GM11168 (cell line): Measurements from ENCODE around the gene MACC1.

Experiments used
- in situ Hi-C: fragments of 300-500 bp; cut with MboI; formaldehyde crosslinking; loops from one replicate; pipeline ENCODE4 v1.12.0; 2022; ENCODE audit warnings: low sequenced_read_pairs; ENCODE audit not compliant: unreplicated experiment

MACC1 gene

GRCh38 chr7:20217193-20217948 lies at the start of gene MACC1:
TSS of gene MACC1 (minus strand) at chr7:20217384. CDS start at chr7:20161862, 55,522 bp downstream.
- in situ Hi-C loops, result no loop called here

- in situ Hi-C loops, result no loop called here
These were observed 47.4 kb upstream of the MACC1 start for GRCh38 chr7:20264623-20265022.

GRCh38 chr7:20260223-20260622 lies 43.0 kb upstream of the MACC1 start:
- in situ Hi-C loops, result no loop called here

GRCh38 chr7:20257212-20257611 lies 40.0 kb upstream of the MACC1 start:
- in situ Hi-C loops, result no loop called here

GRCh38 chr7:20249920-20250319 lies 32.7 kb upstream of the MACC1 start:
- in situ Hi-C loops, result no loop called here

- in situ Hi-C loops, result no loop called here
These were observed 32.2 kb upstream of the MACC1 start for GRCh38 chr7:20249376-20249775.

- in situ Hi-C loops, result no loop called here
These were observed 29.1 kb upstream of the MACC1 start for GRCh38 chr7:20246236-20246635.

- in situ Hi-C loops, result no loop called here
These were observed 27.3 kb upstream of the MACC1 start for GRCh38 chr7:20244334-20245120.

GRCh38 chr7:20241911-20242261 lies 24.7 kb upstream of the MACC1 start:
- in situ Hi-C loops, result no loop called here

- in situ Hi-C loops, result no loop called here
These were observed 24.2 kb upstream of the MACC1 start for GRCh38 chr7:20241194-20241910.

GRCh38 chr7:20240080-20240926 lies 23.1 kb upstream of the MACC1 start:
- in situ Hi-C loops, result no loop called here

- in situ Hi-C loops, result no loop called here
These were observed 21.7 kb upstream of the MACC1 start for GRCh38 chr7:20238754-20239324.

GRCh38 chr7:20238194-20238753 lies 21.1 kb upstream of the MACC1 start:
- in situ Hi-C loops, result no loop called here

- in situ Hi-C loops, result no loop called here
These were observed 20.4 kb upstream of the MACC1 start for GRCh38 chr7:20237464-20238193.

GRCh38 chr7:20236790-20237189 lies 19.6 kb upstream of the MACC1 start:
- in situ Hi-C loops, result no loop called here

GRCh38 chr7:20236043-20236442 lies 18.9 kb upstream of the MACC1 start:
- in situ Hi-C loops, result no loop called here

GRCh38 chr7:20235288-20235687 lies 18.1 kb upstream of the MACC1 start:
- in situ Hi-C loops, result no loop called here

GRCh38 chr7:20233362-20233761 lies 16.2 kb upstream of the MACC1 start:
- in situ Hi-C loops, result no loop called here

- in situ Hi-C loops, result no loop called here
These were observed 15.7 kb upstream of the MACC1 start for GRCh38 chr7:20232848-20233247.
